Retinal pigment epithelial cell (primary cell): ENCODE results near the gene PIGQ.

Experiments
- DNase-seq: peaks from one replicate; pipeline ENCODE4 v3.0.0-alpha.2; 2010; ENCODE audit warnings: low read depth
- H3K4me3 ChIP-seq: 2 replicates; pipeline ENCODE4 v1.5.1; 2011; ENCODE audit warnings: mild to moderate bottlenecking, low read length, control low read depth, moderate library complexity
- CTCF ChIP-seq: conservative IDR thresholded peaks from 2 replicates; pipeline ENCODE4 v1.5.1; 2011; ENCODE audit warnings: low read depth, low read length, control low read depth, inconsistent platforms

PIGQ gene

GRCh38 chr16:525123-525519 is 44.6 kb upstream of the PIGQ start:
- DNase-seq = no peak
- TF ChIP-seq CTCF = no peak

GRCh38 chr16:525520-526180 is 44.1 kb upstream of the PIGQ start:
- no peak for TF ChIP-seq CTCF
- peak; percentile 72 for DNase-seq
- H3K4me3 ChIP-seq = peak overlapping the region; percentile 62

More at GRCh38 chr16:525123-525519, 44.6 kb upstream of the PIGQ start:
- H3K4me3 ChIP-seq = no peak overlapping the region

- TF ChIP-seq CTCF = no peak
- peak; percentile 23 for DNase-seq
- peak overlapping the region; percentile 62 for H3K4me3 ChIP-seq
These were observed 43.4 kb upstream of the PIGQ start for GRCh38 chr16:526181-527014.

- H3K4me3 ChIP-seq = peak within 1 kb of the TSS; percentile 68
- peak; percentile 59 for DNase-seq
- TF ChIP-seq CTCF = no peak
These were observed 42.5 kb upstream of the PIGQ start, which contains the start of gene CAPN15 for GRCh38 chr16:527015-527903. Gene CAPN15, plus strand, starts transcription at chr16:527712. Its CDS starts 19,127 bp downstream, at chr16:546839.

- peak overlapping the region; percentile 68 for H3K4me3 ChIP-seq
- TF ChIP-seq CTCF = no peak
- DNase-seq = no peak
These were observed 41.4 kb upstream of the PIGQ start for GRCh38 chr16:528111-529011.

GRCh38 chr16:529012-529575 is 40.7 kb upstream of the PIGQ start:
- DNase-seq = no peak
- peak overlapping the region; percentile 68 for H3K4me3 ChIP-seq
- no peak for TF ChIP-seq CTCF
